Stomach (tissue), 9 donors: ENCODE measurements around the gene FBL. TPM values are rescaled to one million over a fixed set of nuclear protein-coding genes. Genes with fewer than 3 reads are reported as not detected.

Experiments
- DNase-seq, 2 donors: peaks; one replicate each; pipeline versions ENCODE4 v3.0.0 to v3.0.0-alpha.2; 2013 to 2019
- H3K27ac ChIP-seq, 5 donors: fragments of 200-600 bp in 4 of 5; sonication (generic) in 4 of 5; one replicate each; pipeline ENCODE4 v1.5.1; 2013 to 2019; ENCODE audit warnings: mild to moderate bottlenecking in 1 of 5, moderate library complexity in 1 of 5
- H3K27me3 ChIP-seq, 3 donors: fragments of 200-600 bp; sonication (generic); one replicate each; pipeline ENCODE4 v1.5.1; 2017 to 2019; ENCODE audit warnings: mixed run types in 1 of 3
- H3K36me3 ChIP-seq, 4 donors: fragments of 200-600 bp; sonication (generic); 1 replicate in 3 of 4; 2 replicates in 1 of 4; pipeline ENCODE4 v1.5.1; 2016 to 2019
- H3K4me1 ChIP-seq, 4 donors: fragments of 200-600 bp; sonication (generic); one replicate each; pipeline ENCODE4 v1.5.1; 2016 to 2019
- H3K4me3 ChIP-seq, 4 donors: fragments of 200-600 bp; sonication (generic) in 3 of 4; one replicate each; pipeline ENCODE4 v1.5.1; 2016 to 2019; ENCODE audit warnings: mild to moderate bottlenecking in 1 of 4
- H3K9me3 ChIP-seq, 4 donors: fragments of 200-600 bp; sonication (generic); one replicate each; pipeline ENCODE4 v1.5.1; 2016 to 2019
- CTCF ChIP-seq, 7 experiments: fragments of 450-650 bp in 4 of 7; fragments of 200-600 bp in 3 of 7; sonication (generic) in 3 of 7; IDR thresholded peaks; one replicate each; pipeline ENCODE4 v1.5.1; 2016 to 2019; ENCODE audit warnings: antibody characterized with exemption in 7 of 7, control low read depth in 2 of 7, mild to moderate bottlenecking in 1 of 7
- EP300 ChIP-seq: sonication (generic); formaldehyde crosslinking; IDR thresholded peaks from one replicate; pipeline ENCODE4 v1.6.1; 2017; ENCODE audit warnings: antibody characterized with exemption
- POLR2A ChIP-seq, 4 donors: fragments of 450-650 bp; IDR thresholded peaks; one replicate each; pipeline ENCODE4 v1.6.1; 2016; ENCODE audit warnings: antibody characterized with exemption in 4 of 4, control low read depth in 2 of 4, mild to moderate bottlenecking in 1 of 4, moderate library complexity in 1 of 4
- POLR2AphosphoS5 ChIP-seq, 3 donors: sonication (generic); formaldehyde crosslinking; IDR thresholded peaks; one replicate each; pipeline ENCODE4 v1.6.1; 2016; ENCODE audit warnings: antibody characterized with exemption in 3 of 3
- WGBS, 5 donors: extraction: QIAGEN DNeasy Blood & Tissue Kit in 3 of 5; methylation state at CpG; one replicate each; pipeline versions ENCODE4 v1.1.5 to v1.1.7; 2013 to 2018; 5-methylcytosine and 5-hydroxymethylcytosine counted together
- intact Hi-C: fragments of 100-400 bp; cut with DNase I; formaldehyde crosslinking; loops from one replicate; pipeline ENCODE4 v1.15.1; 2023; ENCODE audit warnings: low total_unique reads
- polyA plus RNA-seq, 3 donors: library from polyadenylated mRNA; stranded (reverse); fragments of 200-250 nt; gene quantifications; one replicate each; pipeline ENCODE4 v1.2.3, GENCODE V29; 2013
- total RNA-seq, 5 donors: library from RNA; depleted of rRNA; stranded (reverse); fragments of >200 nt; gene quantifications; one replicate each; pipeline versions ENCODE4 v1.1.0 to v1.2.3, GENCODE V29; 2014 to 2016
- donor health status: healthy with polysubstance abuse.
- donor health status: Bipolar disorder and iron deficiency.
- donor health status: healthy.

FBL gene
- total and polyA plus RNA-seq, 8 donors: 59.8 to 331 (median 234) TPM

- DNase-seq: no peak
- Histone ChIP-seq H3K27ac (no peak overlapping the region), H3K27me3 (no peaks in the 10 kb centered on the region), H3K36me3 (peaks cover 0 to 24% (median 15%) of the 10 kb centered on the region in 4 donors), H3K4me3 (no peak overlapping the region), H3K4me1 (peaks cover 7 to 11% (median 8%) of the 10 kb centered on the region in 4 donors), H3K9me3 (no peaks in the 10 kb centered on the region)
- intact Hi-C loops: no loop called here
- no peak for TF ChIP-seq EP300
- no peak for TF ChIP-seq POLR2AphosphoS5 (IDR thresholded peaks at IDR 0.05)
- TF ChIP-seq POLR2A (IDR thresholded peaks at IDR 0.05): no peak
- TF ChIP-seq CTCF (IDR thresholded peaks at IDR 0.05): no peak
- 76 to 88% (median 86%) methylated on average over 3 of the region's 3 CpGs for WGBS, 5 donors
These were observed 26.4 kb downstream of the FBL start for GRCh38 chr19:39819786-39820185.

GRCh38 chr19:39818626-39819097 is 27.5 kb downstream of the FBL start:
- no peaks in the 10 kb centered on the region for H3K9me3 ChIP-seq
- H3K4me3 ChIP-seq: no peak overlapping the region
- peaks cover 0 to 29% (median 15%) of the 10 kb centered on the region in 4 donors for H3K36me3 ChIP-seq
- intact Hi-C loops: no loop called here
- H3K27ac ChIP-seq: no peak overlapping the region
- H3K27me3 ChIP-seq: no peaks in the 10 kb centered on the region
- no peak for DNase-seq
- TF ChIP-seq CTCF (IDR thresholded peaks at IDR 0.05): no peak
- no peak for TF ChIP-seq POLR2AphosphoS5 (IDR thresholded peaks at IDR 0.05)
- no peak for TF ChIP-seq POLR2A (IDR thresholded peaks at IDR 0.05)
- TF ChIP-seq EP300: no peak
- H3K4me1 ChIP-seq: peaks cover 2 to 4% (median 3%) of the 10 kb centered on the region in 4 donors
- 79 to 96% (median 89%) methylated on average over 4 of the region's 4 CpGs for WGBS, 5 donors

- no peak for DNase-seq
- 90 to 95% (median 93%) methylated on average over 12 of the region's 12 CpGs for WGBS, 5 donors
- intact Hi-C loops: no loop called here
- Histone ChIP-seq H3K27me3 (no peaks in the 10 kb centered on the region), H3K27ac (no peak overlapping the region), H3K9me3 (no peaks in the 10 kb centered on the region), H3K4me3 (no peak overlapping the region), H3K36me3 (peaks cover 0 to 29% (median 15%) of the 10 kb centered on the region in 4 donors), H3K4me1 (no peaks in the 10 kb centered on the region)
- no peak for TF ChIP-seq POLR2AphosphoS5 (IDR thresholded peaks at IDR 0.05)
- no peak for TF ChIP-seq POLR2A (IDR thresholded peaks at IDR 0.05)
- no peak for TF ChIP-seq CTCF (IDR thresholded peaks at IDR 0.05)
- no peak for TF ChIP-seq EP300
These were observed 28.2 kb downstream of the FBL start for GRCh38 chr19:39817888-39818561.

- TF ChIP-seq CTCF (IDR thresholded peaks at IDR 0.05): no peak
- TF ChIP-seq EP300: no peak
- no peak for TF ChIP-seq POLR2AphosphoS5 (IDR thresholded peaks at IDR 0.05)
- TF ChIP-seq POLR2A (IDR thresholded peaks at IDR 0.05): no peak
- DNase-seq: no peak
- H3K36me3 ChIP-seq: peaks cover 0 to 29% (median 15%) of the 10 kb centered on the region in 4 donors
- H3K4me3 ChIP-seq: no peak overlapping the region
- H3K9me3 ChIP-seq: no peaks in the 10 kb centered on the region
- no peaks in the 10 kb centered on the region for H3K27me3 ChIP-seq
- H3K4me1 ChIP-seq: no peaks in the 10 kb centered on the region
- H3K27ac ChIP-seq: no peak overlapping the region
- WGBS, 5 donors: 84 to 92% (median 89%) methylated on average over 5 of the region's 5 CpGs
- intact Hi-C loops: no loop called here
These were observed 29.7 kb downstream of the FBL start for GRCh38 chr19:39816287-39817048.
